HCT116 (cell line): ENCODE measurements around the gene TMEM269.

ENCODE experiments used
- CBX3 ChIP-seq: IDR thresholded peaks from 2 replicates; pipeline ENCODE4 v1.6.1; 2012; ENCODE audit warnings: low read depth
- EZH2 ChIP-seq: fragments of 200-600 bp; sonication (generic); IDR thresholded peaks from 2 replicates; pipeline ENCODE4 v1.6.1; 2017; ENCODE audit warnings: antibody characterized with exemption, mixed run types
- JUND ChIP-seq: IDR thresholded peaks from 2 replicates; pipeline ENCODE4 v1.6.1; 2012
- POLR2A ChIP-seq: IDR thresholded peaks from 2 replicates; pipeline ENCODE4 v1.7.0; 2011; ENCODE audit warnings: borderline replicate concordance; ENCODE audit not compliant: insufficient read depth, insufficient read length; ENCODE audit errors: extremely low read depth
- POLR2AphosphoS5 ChIP-seq: IDR thresholded peaks from 2 replicates; pipeline ENCODE4 v1.6.1; 2011; ENCODE audit warnings: mild to moderate bottlenecking, low read depth, low read length, moderate library complexity
- RAD21 ChIP-seq: IDR thresholded peaks from 2 replicates; pipeline ENCODE4 v1.6.1; 2012; ENCODE audit warnings: low read depth, mild to moderate bottlenecking
- SIN3A ChIP-seq: IDR thresholded peaks from 2 replicates; pipeline ENCODE4 v1.6.1; 2012; ENCODE audit warnings: low read depth
- SP1 ChIP-seq: IDR thresholded peaks from 2 replicates; pipeline ENCODE4 v1.6.1; 2012; ENCODE audit warnings: low read depth
- TCF7L2 ChIP-seq: IDR thresholded peaks from 2 replicates; pipeline ENCODE4 v1.7.0; 2011; ENCODE audit warnings: borderline replicate concordance, inconsistent platforms; ENCODE audit not compliant: insufficient read depth, insufficient read length; ENCODE audit errors: extremely low read depth
- YY1 ChIP-seq: IDR thresholded peaks from 2 replicates; pipeline ENCODE4 v1.6.1; 2011; ENCODE audit warnings: low read length, low read depth, moderate library complexity, mild to moderate bottlenecking; ENCODE audit not compliant: insufficient replicate concordance; ENCODE audit errors: extremely low read depth
- TF ChIP-seq, protein P1 (sequence below), 3 experiments: fragments of 200-600 bp in 1 of 3; sonication (generic) in 1 of 3; IDR thresholded peaks in 2 of 3; conservative IDR thresholded peaks in 1 of 3; 2 replicates each; pipeline ENCODE4 v1.5.1; 2012 to 2017; ENCODE audit warnings: low read depth in 2 of 3, low read length in 2 of 3, antibody characterized with exemption in 1 of 3, borderline replicate concordance in 1 of 3, control low read depth in 1 of 3, mild to moderate bottlenecking in 1 of 3, mixed read lengths in 1 of 3, mixed run types in 1 of 3, moderate library complexity in 1 of 3; ENCODE audit not compliant: insufficient read depth in 1 of 3
- TF ChIP-seq, protein P2 (sequence below): IDR thresholded peaks from 2 replicates; pipeline ENCODE4 v1.6.1; 2012
- TF ChIP-seq, protein P3 (sequence below): IDR thresholded peaks from 2 replicates; pipeline ENCODE4 v1.6.1; 2012; ENCODE audit warnings: low read depth

- no peak for TF ChIP-seq EZH2
- TF ChIP-seq, protein P1, sequence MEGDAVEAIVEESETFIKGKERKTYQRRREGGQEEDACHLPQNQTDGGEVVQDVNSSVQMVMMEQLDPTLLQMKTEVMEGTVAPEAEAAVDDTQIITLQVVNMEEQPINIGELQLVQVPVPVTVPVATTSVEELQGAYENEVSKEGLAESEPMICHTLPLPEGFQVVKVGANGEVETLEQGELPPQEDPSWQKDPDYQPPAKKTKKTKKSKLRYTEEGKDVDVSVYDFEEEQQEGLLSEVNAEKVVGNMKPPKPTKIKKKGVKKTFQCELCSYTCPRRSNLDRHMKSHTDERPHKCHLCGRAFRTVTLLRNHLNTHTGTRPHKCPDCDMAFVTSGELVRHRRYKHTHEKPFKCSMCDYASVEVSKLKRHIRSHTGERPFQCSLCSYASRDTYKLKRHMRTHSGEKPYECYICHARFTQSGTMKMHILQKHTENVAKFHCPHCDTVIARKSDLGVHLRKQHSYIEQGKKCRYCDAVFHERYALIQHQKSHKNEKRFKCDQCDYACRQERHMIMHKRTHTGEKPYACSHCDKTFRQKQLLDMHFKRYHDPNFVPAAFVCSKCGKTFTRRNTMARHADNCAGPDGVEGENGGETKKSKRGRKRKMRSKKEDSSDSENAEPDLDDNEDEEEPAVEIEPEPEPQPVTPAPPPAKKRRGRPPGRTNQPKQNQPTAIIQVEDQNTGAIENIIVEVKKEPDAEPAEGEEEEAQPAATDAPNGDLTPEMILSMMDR (IDR thresholded peaks at IDR 0.05 in 2 of 3, conservative IDR thresholded peaks at IDR 0.05 in 1 of 3; ENCODE audit: borderline replicate concordance in 1 of 3, insufficient read depth in 1 of 3, low read depth in 2 of 3, low read length in 2 of 3): no peak
- no peak for TF ChIP-seq TCF7L2
- no peak for TF ChIP-seq YY1
- no peak for TF ChIP-seq POLR2AphosphoS5
- TF ChIP-seq, protein P2, sequence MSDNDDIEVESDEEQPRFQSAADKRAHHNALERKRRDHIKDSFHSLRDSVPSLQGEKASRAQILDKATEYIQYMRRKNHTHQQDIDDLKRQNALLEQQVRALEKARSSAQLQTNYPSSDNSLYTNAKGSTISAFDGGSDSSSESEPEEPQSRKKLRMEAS: no peak
- TF ChIP-seq POLR2A: no peak
- TF ChIP-seq CBX3: no peak
- TF ChIP-seq SP1: no peak
- no peak for TF ChIP-seq RAD21
- no peak for TF ChIP-seq SIN3A
- no peak for TF ChIP-seq JUND
- TF ChIP-seq, protein P3, sequence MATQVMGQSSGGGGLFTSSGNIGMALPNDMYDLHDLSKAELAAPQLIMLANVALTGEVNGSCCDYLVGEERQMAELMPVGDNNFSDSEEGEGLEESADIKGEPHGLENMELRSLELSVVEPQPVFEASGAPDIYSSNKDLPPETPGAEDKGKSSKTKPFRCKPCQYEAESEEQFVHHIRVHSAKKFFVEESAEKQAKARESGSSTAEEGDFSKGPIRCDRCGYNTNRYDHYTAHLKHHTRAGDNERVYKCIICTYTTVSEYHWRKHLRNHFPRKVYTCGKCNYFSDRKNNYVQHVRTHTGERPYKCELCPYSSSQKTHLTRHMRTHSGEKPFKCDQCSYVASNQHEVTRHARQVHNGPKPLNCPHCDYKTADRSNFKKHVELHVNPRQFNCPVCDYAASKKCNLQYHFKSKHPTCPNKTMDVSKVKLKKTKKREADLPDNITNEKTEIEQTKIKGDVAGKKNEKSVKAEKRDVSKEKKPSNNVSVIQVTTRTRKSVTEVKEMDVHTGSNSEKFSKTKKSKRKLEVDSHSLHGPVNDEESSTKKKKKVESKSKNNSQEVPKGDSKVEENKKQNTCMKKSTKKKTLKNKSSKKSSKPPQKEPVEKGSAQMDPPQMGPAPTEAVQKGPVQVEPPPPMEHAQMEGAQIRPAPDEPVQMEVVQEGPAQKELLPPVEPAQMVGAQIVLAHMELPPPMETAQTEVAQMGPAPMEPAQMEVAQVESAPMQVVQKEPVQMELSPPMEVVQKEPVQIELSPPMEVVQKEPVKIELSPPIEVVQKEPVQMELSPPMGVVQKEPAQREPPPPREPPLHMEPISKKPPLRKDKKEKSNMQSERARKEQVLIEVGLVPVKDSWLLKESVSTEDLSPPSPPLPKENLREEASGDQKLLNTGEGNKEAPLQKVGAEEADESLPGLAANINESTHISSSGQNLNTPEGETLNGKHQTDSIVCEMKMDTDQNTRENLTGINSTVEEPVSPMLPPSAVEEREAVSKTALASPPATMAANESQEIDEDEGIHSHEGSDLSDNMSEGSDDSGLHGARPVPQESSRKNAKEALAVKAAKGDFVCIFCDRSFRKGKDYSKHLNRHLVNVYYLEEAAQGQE: no peak
These were observed 46.7 kb upstream of the TMEM269 start for GRCh38 chr1:42737986-42738677.
